ENCODE results near the gene TBC1D12.

- TF ChIP-seq CTCF (IDR thresholded peaks at IDR 0.05) (no peak), POLR2AphosphoS5 (IDR thresholded peaks at IDR 0.05; ENCODE audit: insufficient read depth in 1 of 2, low read depth in 1 of 2) (no peak)
Measured at GRCh38 chr10:94428766-94429707, 26.7 kb downstream of the TBC1D12 start.

All from vagina (tissue), 2 donors.